GM12873 (cell line): ENCODE results near the gene PTPN23.

ENCODE experiments used
- CTCF ChIP-seq: IDR thresholded peaks from 2 replicates; pipeline ENCODE4 v1.5.1; 2012; ENCODE audit warnings: low read depth, mild to moderate bottlenecking, moderate library complexity, low read length, control low read depth; ENCODE audit not compliant: insufficient read depth; ENCODE audit errors: missing control alignments

PTPN23 gene

DNA sequence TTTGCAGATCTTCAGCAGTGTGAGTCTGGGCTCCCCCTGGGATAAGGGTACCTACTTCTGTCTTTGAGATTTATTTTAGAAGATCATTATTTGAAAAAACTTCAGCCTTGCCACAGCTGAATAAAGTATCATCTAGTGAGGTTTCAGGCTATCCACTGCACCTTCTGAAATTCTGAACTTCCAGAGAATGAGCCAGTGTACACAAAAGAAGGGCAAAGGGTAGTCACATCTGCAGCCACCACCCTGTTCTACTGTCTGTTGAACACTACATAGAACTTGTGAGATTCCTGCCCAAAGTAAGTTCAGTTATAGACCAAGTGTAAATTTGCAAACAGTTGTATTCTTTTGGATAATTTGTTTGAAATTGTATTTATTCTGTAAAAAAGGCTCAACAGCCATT lies 38.0 kb upstream of the PTPN23 start:
- TF ChIP-seq CTCF: no peak

DNA sequence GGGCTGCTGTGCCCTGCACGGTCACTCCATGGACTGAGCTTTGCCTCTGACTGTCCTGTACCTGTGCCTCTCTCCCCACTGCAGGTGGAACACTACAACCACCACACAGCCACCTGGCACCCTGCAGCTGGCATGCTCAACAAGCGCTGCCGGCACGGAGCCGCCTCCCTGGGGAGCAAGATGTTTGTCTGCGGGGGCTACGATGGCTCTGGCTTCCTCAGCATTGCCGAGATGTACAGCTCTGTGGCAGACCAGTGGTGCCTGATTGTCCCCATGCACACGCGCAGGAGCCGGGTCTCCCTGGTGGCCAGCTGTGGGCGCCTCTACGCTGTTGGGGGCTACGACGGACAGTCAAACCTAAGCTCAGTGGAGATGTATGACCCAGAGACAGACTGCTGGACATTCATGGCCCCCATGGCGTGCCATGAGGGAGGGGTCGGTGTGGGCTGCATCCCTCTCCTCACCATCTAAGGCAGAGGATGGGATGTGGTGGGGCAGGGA lies 37.3 kb upstream of the PTPN23 start:
- no peak for TF ChIP-seq CTCF

DNA sequence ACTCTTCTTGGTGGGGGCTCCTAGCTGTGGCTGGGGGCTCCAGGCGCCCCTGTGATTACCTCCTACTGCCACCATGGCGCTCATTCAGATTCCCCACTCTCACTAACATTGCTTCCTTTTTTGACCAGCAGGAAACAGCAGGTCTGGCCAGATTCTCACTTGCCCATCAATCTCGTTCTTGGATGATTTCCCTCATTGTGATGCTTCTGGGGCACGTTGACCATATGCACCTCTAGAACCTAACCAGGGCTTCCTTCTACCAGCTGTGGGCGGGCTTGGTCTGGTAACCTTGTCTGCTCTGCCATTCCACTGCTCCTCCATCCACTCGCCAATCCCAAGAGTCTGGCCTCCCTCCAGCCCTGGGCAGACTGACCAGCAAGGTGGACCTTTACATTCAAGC lies 35.9 kb upstream of the PTPN23 start:
- TF ChIP-seq CTCF: no peak

GRCh38 chr3:47347217-47347801 lies 33.5 kb upstream of the PTPN23 start:
- TF ChIP-seq CTCF: no peak

DNA sequence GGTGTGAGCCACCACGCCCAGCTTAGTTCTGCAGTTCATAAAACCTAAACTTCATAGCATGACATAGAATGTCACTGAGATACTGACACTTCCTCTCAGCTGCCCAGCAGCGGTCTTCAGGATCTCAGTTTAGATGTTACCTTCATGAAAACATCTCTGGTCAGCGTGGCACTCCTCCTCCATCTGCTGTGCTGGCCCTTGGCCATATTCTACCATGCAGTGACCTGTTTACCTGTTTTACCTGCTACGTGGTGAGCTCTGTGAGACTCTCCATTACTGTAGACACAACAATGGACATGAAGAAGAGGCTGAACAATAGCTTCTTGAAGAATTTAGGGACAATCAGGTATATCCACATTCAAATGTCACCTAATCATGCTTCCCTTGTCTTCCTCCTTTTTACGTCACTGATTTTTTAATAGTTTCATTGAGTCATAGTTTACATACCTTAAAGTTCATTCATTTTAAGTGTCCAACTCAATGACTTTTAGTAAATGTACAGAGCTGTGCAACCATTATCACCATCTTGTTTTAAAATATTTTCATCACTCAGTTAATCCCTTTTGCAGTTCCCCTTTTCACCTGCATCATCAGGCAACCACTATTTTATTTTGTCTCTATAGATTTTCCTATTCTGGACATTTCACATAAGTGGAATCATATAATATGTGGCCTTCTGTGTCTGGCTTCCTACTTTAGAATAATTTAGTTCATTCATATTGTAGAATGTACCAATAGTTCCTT lies 32.2 kb upstream of the PTPN23 start:
- TF ChIP-seq CTCF: no peak

DNA sequence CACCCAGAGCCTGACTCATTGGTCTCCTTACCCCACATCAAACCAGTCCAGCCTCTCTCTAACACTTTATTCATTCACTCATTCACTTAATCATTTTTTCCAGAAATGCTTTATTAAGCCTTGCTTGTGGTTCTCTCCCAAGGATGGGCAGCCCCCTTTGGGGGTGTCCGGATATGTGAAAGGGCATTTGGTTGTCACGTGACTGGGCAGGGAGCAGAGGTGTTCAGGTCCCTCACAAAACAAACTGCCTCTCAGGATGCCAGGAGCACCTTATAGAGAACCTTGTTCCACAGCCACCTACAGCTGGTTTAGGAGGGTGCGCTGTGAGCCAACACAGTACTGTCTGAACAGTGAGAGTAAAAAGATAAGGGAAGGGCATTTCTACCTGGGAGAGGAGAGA lies 25.8 kb upstream of the PTPN23 start:
- TF ChIP-seq CTCF: no peak

GRCh38 chr3:47356201-47356600 lies 24.6 kb upstream of the PTPN23 start:
- no peak for TF ChIP-seq CTCF
